ENCODE measurements around the gene CHST10. TPM values are rescaled to one million over a fixed set of nuclear protein-coding genes. Genes with fewer than 3 reads are reported as not detected.

Gene CHST10
- total RNA-seq, 4 donors from 2014 or later = 1.1 to 7.8 (median 4.0) TPM

DNA sequence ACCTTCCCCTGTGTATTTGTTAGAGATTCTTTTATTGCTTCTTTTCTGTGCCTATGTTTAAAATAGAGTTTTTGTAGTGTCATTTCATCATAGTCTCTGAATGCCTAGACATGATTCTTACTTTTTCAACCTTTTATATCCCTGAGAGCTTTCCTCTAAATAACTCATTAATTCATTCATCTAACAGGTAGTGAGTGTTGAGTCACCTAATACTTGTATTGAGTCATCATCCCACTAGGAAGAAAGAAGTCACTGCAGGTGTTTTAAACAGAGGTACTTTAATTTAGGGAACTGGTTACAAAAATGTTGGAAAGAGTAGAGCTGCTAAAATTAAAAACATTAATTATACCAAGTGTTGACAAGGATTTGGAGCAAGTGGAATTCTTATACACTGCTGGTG lies 34.3 kb upstream of the CHST10 start:
- intact Hi-C loops (cut with DNase I; ENCODE audit: low total_unique reads) (no loop called here), in situ Hi-C loops (cut with MboI; ENCODE audit: low pct_ligation_motif_present in 1 of 4, low pct_unique_long_range_greater_than_20kb in 1 of 4, low sequenced_read_pairs in 3 of 4) (no loop called here)
- TF ChIP-seq EP300 (IDR thresholded peaks at IDR 0.05; ENCODE audit: low read depth) = no peak
- TF ChIP-seq CTCF (IDR thresholded peaks at IDR 0.05) = no peak
- no peak for TF ChIP-seq POLR2AphosphoS5 (IDR thresholded peaks at IDR 0.05)
- no peak for TF ChIP-seq POLR2A (IDR thresholded peaks at IDR 0.05)
- no peak overlapping the region for H3K4me3 ChIP-seq
- H3K9me3 ChIP-seq = no peaks in the 10 kb centered on the region
- no peak overlapping the region for H3K27ac ChIP-seq
- no peaks in the 10 kb centered on the region for H3K4me1 ChIP-seq
- no peak for DNase-seq
- H3K27me3 ChIP-seq = no peaks in the 10 kb centered on the region
- no peaks in the 10 kb centered on the region for H3K36me3 ChIP-seq

GRCh38 chr2:100451092-100451491 lies 33.6 kb upstream of the CHST10 start:
- no peak for TF ChIP-seq POLR2A (IDR thresholded peaks at IDR 0.05)
- TF ChIP-seq CTCF (IDR thresholded peaks at IDR 0.05) = no peak
- TF ChIP-seq POLR2AphosphoS5 (IDR thresholded peaks at IDR 0.05) = no peak
- no peak for TF ChIP-seq EP300 (IDR thresholded peaks at IDR 0.05; ENCODE audit: low read depth)
- Histone ChIP-seq H3K27ac (no peak overlapping the region), H3K36me3 (no peaks in the 10 kb centered on the region), H3K4me3 (no peak overlapping the region), H3K27me3 (no peaks in the 10 kb centered on the region), H3K4me1 (no peaks in the 10 kb centered on the region), H3K9me3 (no peaks in the 10 kb centered on the region)
- DNase-seq = no peak
- 77 to 100% methylated on average over 1 to 5 of the region's 5 CpGs for WGBS, 2 donors (ENCODE audit: low coverage in 1 of 2)
- in situ Hi-C loops (cut with MboI; ENCODE audit: low pct_ligation_motif_present in 1 of 4, low pct_unique_long_range_greater_than_20kb in 1 of 4, low sequenced_read_pairs in 3 of 4) (no loop called here), intact Hi-C loops (cut with DNase I; ENCODE audit: low total_unique reads) (no loop called here)

- no peak for DNase-seq
- H3K4me1 ChIP-seq = no peaks in the 10 kb centered on the region
- H3K36me3 ChIP-seq = no peaks in the 10 kb centered on the region
- intact Hi-C loops (cut with DNase I; ENCODE audit: low total_unique reads) (no loop called here), in situ Hi-C loops (cut with MboI; ENCODE audit: low pct_ligation_motif_present in 1 of 4, low pct_unique_long_range_greater_than_20kb in 1 of 4, low sequenced_read_pairs in 3 of 4) (no loop called here)
- TF ChIP-seq CTCF (IDR thresholded peaks at IDR 0.05) (no peak), POLR2A (IDR thresholded peaks at IDR 0.05) (no peak), EP300 (IDR thresholded peaks at IDR 0.05; ENCODE audit: low read depth) (no peak), POLR2AphosphoS5 (IDR thresholded peaks at IDR 0.05) (no peak)
- H3K27me3 ChIP-seq = no peaks in the 10 kb centered on the region
- WGBS, 2 donors (ENCODE audit: low coverage in 1 of 2) = 78 to 79% methylated on average over 2 of the region's 2 CpGs
- no peak overlapping the region for H3K4me3 ChIP-seq
- H3K27ac ChIP-seq = no peak overlapping the region
- no peaks in the 10 kb centered on the region for H3K9me3 ChIP-seq
Observed at GRCh38 chr2:100446696-100447095, 29.2 kb upstream of the CHST10 start.

GRCh38 chr2:100437751-100438150 lies 20.3 kb upstream of the CHST10 start:
- intact Hi-C loops (cut with DNase I; ENCODE audit: low total_unique reads) (no loop called here), in situ Hi-C loops (cut with MboI; ENCODE audit: low pct_ligation_motif_present in 1 of 4, low pct_unique_long_range_greater_than_20kb in 1 of 4, low sequenced_read_pairs in 3 of 4) (no loop called here)
- 68 to 76% methylated on average over 8 of the region's 8 CpGs for WGBS, 2 donors (ENCODE audit: low coverage in 1 of 2)
- H3K27me3 ChIP-seq = no peaks in the 10 kb centered on the region
- TF ChIP-seq CTCF (IDR thresholded peaks at IDR 0.05) (no peak), POLR2AphosphoS5 (IDR thresholded peaks at IDR 0.05) (no peak)
- no peaks in the 10 kb centered on the region for H3K4me1 ChIP-seq
- no peaks in the 10 kb centered on the region for H3K36me3 ChIP-seq
- DNase-seq = no peak
- no peaks in the 10 kb centered on the region for H3K9me3 ChIP-seq
- H3K4me3 ChIP-seq = no peak overlapping the region
- no peak overlapping the region for H3K27ac ChIP-seq

All from transverse colon (tissue), 4 donors.